Transverse colon (tissue), 4 donors: ENCODE results near the gene ACP1.

Source experiments
- CTCF ChIP-seq, 5 experiments: fragments of 200-600 bp in 3 of 5; fragments of 450-650 bp in 2 of 5; sonication (generic) in 3 of 5; IDR thresholded peaks; 1 replicate in 2 of 5; 2 replicates in 3 of 5; pipeline ENCODE4 v1.5.1; 2016 to 2017; ENCODE audit warnings: antibody characterized with exemption in 5 of 5, inconsistent platforms in 3 of 5, mild to moderate bottlenecking in 2 of 5, moderate library complexity in 1 of 5
- POLR2A ChIP-seq: fragments of 450-650 bp; IDR thresholded peaks from one replicate; pipeline ENCODE4 v1.6.1; 2016; ENCODE audit warnings: antibody characterized with exemption, mild to moderate bottlenecking, moderate library complexity
- POLR2AphosphoS5 ChIP-seq, 3 donors: sonication (generic); formaldehyde crosslinking; IDR thresholded peaks; one replicate each; pipeline ENCODE4 v1.6.1; 2016; ENCODE audit warnings: antibody characterized with exemption in 3 of 3

GRCh38 chr2:278312-278926 is 13.7 kb downstream of the ACP1 start:
- TF ChIP-seq CTCF (IDR thresholded peaks at IDR 0.05): no peak
- TF ChIP-seq POLR2AphosphoS5 (IDR thresholded peaks at IDR 0.05): no peak
- TF ChIP-seq POLR2A: no peak
